Testis (tissue), 3 donors: Measurements from ENCODE around the gene GRID1. TPM values are rescaled to one million over a fixed set of nuclear protein-coding genes. Genes with fewer than 3 reads are reported as not detected.

Experiments used
- DNase-seq: peaks from one replicate; pipeline ENCODE4 v3.0.0-alpha.2; 2019
- H3K27ac ChIP-seq, 2 donors: fragments of 200-600 bp; sonication (generic); one replicate each; pipeline ENCODE4 v1.5.1; 2019
- H3K27me3 ChIP-seq: fragments of 200-600 bp; sonication (generic); one replicate; pipeline ENCODE4 v1.5.1; 2019
- H3K36me3 ChIP-seq: fragments of 200-600 bp; sonication (generic); one replicate; pipeline ENCODE4 v1.5.1; 2017; ENCODE audit warnings: low read depth; ENCODE audit errors: missing control alignments
- H3K4me1 ChIP-seq: fragments of 200-600 bp; sonication (generic); one replicate; pipeline ENCODE4 v1.5.1; 2019
- H3K4me3 ChIP-seq, 2 donors: fragments of 200-600 bp; sonication (generic); one replicate each; pipeline ENCODE4 v1.5.1; 2017 to 2019
- H3K9me3 ChIP-seq: fragments of 200-600 bp; sonication (generic); one replicate; pipeline ENCODE4 v1.5.1; 2017
- POLR2A ChIP-seq: fragments of 450-650 bp; IDR thresholded peaks from one replicate; pipeline ENCODE4 v1.6.1; 2017; ENCODE audit warnings: antibody characterized with exemption, mild to moderate bottlenecking, moderate library complexity
- WGBS, 2 donors: methylation state at CpG; one replicate each; pipeline ENCODE4 v1.1.5; 2018; 5-methylcytosine and 5-hydroxymethylcytosine counted together
- intact Hi-C: fragments of 100-400 bp; cut with DNase I; formaldehyde crosslinking; loops from one replicate; pipeline ENCODE4 v1.15.1; 2023; ENCODE audit warnings: low total_unique reads
- polyA plus RNA-seq: library from polyadenylated mRNA; stranded (reverse); fragments of 350-450 nt; fragmentation: Illumina TruSeq; extraction: RNeasy Lipid Tissue Mini Kit (QIAGEN cat#74804); gene quantifications from one replicate; pipeline ENCODE4 v1.2.3, GENCODE V29; 2014; ENCODE audit warnings: low read depth, low replicate concordance; ENCODE audit not compliant: insufficient read depth
- total RNA-seq, 2 donors: library from RNA; depleted of rRNA; stranded (reverse); fragments of >200 nt; gene quantifications; one replicate each; pipeline ENCODE4 v1.2.3, GENCODE V29; 2016
- TF ChIP-seq, protein P1 (sequence below), 3 experiments: fragments of 450-650 bp in 2 of 3; fragments of 200-600 bp in 1 of 3; sonication (generic) in 1 of 3; IDR thresholded peaks; one replicate each; pipeline ENCODE4 v1.5.1; 2016 to 2019; ENCODE audit warnings: antibody characterized with exemption in 3 of 3, mild to moderate bottlenecking in 2 of 3, moderate library complexity in 1 of 3

GRID1 gene
- total and polyA plus RNA-seq, 3 donors from 2014 or later: 7.4 to 16.7 (median 8.1) TPM

DNA sequence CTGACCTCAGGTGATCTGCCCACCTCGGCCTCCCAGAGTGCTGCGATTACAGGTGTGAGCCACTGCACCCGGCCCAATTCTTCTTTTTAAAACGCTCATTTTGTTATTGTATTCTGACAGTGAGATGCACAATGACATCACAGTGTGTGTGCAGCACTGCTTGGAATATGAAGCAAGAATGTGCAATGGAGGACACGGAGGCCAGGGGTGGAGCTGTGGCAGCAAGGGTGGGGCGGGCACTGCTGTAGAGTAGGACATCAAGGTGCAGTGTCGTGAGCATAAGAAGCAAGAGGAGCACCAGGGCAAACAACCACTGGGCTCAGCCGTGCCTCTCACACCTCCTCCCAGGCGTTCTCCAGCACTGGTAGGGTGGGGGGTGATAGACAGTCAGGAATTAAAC is 26.8 kb upstream of the GRID1 start:
- no peak overlapping the region for H3K27ac ChIP-seq
- H3K36me3 ChIP-seq: no peaks in the 10 kb centered on the region
- H3K4me1 ChIP-seq: peaks cover 3% of the 10 kb centered on the region
- no peak for TF ChIP-seq POLR2A
- TF ChIP-seq, protein P1, sequence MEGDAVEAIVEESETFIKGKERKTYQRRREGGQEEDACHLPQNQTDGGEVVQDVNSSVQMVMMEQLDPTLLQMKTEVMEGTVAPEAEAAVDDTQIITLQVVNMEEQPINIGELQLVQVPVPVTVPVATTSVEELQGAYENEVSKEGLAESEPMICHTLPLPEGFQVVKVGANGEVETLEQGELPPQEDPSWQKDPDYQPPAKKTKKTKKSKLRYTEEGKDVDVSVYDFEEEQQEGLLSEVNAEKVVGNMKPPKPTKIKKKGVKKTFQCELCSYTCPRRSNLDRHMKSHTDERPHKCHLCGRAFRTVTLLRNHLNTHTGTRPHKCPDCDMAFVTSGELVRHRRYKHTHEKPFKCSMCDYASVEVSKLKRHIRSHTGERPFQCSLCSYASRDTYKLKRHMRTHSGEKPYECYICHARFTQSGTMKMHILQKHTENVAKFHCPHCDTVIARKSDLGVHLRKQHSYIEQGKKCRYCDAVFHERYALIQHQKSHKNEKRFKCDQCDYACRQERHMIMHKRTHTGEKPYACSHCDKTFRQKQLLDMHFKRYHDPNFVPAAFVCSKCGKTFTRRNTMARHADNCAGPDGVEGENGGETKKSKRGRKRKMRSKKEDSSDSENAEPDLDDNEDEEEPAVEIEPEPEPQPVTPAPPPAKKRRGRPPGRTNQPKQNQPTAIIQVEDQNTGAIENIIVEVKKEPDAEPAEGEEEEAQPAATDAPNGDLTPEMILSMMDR (IDR thresholded peaks at IDR 0.05): no peak
- intact Hi-C loops: no loop called here
- DNase-seq: no peak
- no peak overlapping the region for H3K4me3 ChIP-seq
- 87 to 91% methylated on average over 9 of the region's 9 CpGs for WGBS, 2 donors
- no peaks in the 10 kb centered on the region for H3K9me3 ChIP-seq
- no peaks in the 10 kb centered on the region for H3K27me3 ChIP-seq

DNA sequence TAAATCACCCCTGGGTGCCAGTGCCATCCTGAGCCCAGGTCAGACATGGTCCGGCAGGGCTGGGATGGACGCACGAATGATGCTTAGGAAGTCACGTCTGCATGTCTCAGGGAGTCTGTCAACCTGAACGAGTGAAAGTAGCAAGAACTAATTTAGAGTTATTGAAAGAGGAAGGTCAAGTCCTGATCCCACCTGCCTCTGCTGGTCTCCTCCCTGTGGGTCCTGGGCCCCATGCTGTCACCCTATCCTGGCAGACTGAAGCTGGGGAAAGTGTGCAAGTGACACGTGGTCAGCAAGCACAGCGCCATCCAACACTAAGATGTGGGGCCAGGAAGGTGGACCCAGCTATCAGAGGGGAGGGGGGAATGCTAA is 26.1 kb upstream of the GRID1 start:
- no peak for TF ChIP-seq POLR2A
- TF ChIP-seq, protein P1 (IDR thresholded peaks at IDR 0.05): no peak
- no peak for DNase-seq
- 82 to 84% methylated on average over 7 of the region's 7 CpGs for WGBS, 2 donors
- Histone ChIP-seq H3K4me1 (peaks cover 3% of the 10 kb centered on the region), H3K36me3 (no peaks in the 10 kb centered on the region), H3K4me3 (no peak overlapping the region), H3K27ac (no peak overlapping the region), H3K27me3 (no peaks in the 10 kb centered on the region), H3K9me3 (no peaks in the 10 kb centered on the region)
- intact Hi-C loops: no loop called here

DNA sequence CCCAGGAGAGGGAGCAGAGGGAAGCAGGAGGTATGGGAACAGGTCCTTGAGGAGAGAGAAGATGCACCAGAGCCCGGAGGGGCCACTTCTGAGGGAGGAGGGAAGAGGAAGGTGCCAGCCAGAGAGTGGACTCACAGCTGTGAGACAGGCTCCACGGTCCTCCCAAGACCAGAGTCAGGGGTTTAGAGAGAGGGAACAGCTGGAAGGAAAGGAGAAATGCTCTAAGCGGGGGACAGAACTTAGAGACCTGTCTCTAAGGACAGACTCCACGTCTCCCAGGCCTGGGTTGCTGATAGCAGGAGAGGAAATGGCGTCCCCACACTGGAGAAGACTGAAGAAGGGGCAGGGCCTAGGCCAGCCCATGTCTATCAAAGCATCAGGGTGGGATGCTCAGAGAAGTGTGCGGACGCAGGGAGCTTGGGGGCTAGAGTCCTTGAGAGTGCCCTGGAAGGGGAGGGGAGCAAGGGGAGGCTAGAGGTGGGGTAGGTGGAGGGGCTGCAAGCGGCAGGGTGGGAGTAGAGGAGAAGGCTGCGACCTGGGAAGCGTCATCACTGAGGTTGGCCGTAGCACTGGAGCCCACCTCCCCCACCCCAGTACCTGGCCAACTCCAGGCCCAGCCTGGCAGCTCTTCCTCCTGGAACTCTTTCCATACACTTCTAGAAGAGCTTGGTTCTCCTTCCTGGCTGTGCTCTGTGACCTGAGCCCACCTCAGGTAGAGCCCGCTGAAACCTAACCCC is 25.6 kb upstream of the GRID1 start:
- Histone ChIP-seq H3K9me3 (no peaks in the 10 kb centered on the region), H3K4me3 (no peak overlapping the region), H3K36me3 (no peaks in the 10 kb centered on the region), H3K27me3 (no peaks in the 10 kb centered on the region), H3K4me1 (peaks cover 3% of the 10 kb centered on the region), H3K27ac (no peak overlapping the region)
- WGBS, 2 donors: 77 to 81% methylated on average over 12 of the region's 12 CpGs
- DNase-seq: no peak
- TF ChIP-seq POLR2A: no peak
- TF ChIP-seq, protein P1 (IDR thresholded peaks at IDR 0.05): no peak
- intact Hi-C loops: no loop called here

DNA sequence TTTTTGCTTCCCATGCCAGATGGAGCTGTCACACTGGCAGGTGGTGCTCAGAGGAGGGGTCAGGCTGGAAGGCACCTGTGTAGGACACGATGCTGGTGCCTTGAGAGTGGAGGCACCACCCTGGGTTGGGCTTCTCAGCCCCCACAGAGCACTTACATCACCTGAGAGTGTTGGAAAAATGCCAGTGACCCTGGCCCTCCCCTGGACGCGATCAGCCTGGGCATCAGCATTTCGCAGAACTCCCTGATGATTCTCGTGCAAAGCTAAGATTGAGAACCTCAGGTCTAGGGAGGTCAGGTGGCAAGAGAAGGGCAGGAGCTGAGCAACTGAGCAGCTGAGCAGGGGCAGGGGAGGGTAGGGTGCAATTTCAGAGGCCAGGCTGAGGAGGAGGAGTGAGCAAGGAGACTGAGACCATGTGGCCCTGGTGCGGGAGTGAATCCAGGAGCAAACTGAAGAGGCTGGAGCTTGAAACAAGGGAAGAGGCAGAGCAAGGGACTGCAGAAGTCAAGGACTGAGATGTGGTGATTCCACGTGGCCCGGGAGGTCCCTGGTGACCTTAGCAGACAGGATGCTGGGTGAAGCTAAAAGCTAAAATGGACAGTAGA is 24.7 kb upstream of the GRID1 start:
- WGBS, 2 donors: 77 to 89% methylated on average over 3 to 8 of the region's 8 CpGs
- Histone ChIP-seq H3K27me3 (no peaks in the 10 kb centered on the region), H3K36me3 (no peaks in the 10 kb centered on the region), H3K4me3 (no peak overlapping the region), H3K27ac (no peak overlapping the region), H3K9me3 (no peaks in the 10 kb centered on the region), H3K4me1 (peaks cover 3% of the 10 kb centered on the region)
- no peak for DNase-seq
- intact Hi-C loops: no loop called here
- TF ChIP-seq, protein P1 (IDR thresholded peaks at IDR 0.05): no peak
